HG03354 (cell line): ENCODE measurements around the gene DHRS7C.

ENCODE experiments used
- ATAC-seq: cut with Tn5 transposase; IDR thresholded peaks from one replicate; pipeline ENCODE4 v1.9.1; 2021; ENCODE audit warnings: mild to moderate bottlenecking; ENCODE audit not compliant: unreplicated experiment, poor library complexity, severe bottlenecking

DHRS7C gene

DNA sequence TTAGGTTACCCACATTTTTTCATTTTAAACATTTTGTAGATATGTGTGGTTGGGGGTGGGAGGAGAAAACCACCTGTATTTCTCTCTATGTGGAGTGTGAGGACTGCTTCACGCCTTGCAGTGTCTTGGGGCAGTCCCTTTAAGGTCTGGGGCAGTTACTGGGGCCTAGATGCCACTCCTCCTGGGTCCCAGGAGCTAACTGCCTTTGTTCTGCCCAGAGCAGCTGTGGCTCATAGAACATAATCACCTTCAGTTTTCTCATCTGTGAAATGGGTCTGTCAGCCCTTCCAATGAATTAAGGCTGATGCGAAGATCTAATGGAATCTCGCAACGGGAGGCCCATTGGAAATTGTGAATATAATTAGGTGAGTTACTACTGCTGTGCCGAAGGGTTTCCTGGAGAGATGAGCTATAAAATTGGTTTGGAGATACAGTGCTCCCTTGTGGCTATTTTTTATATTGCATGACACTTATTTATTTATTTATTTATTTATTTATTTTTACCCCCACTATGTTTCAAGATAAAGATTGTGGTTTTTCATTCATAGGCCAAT lies 22.9 kb downstream of the DHRS7C start:
- no peak for ATAC-seq

DNA sequence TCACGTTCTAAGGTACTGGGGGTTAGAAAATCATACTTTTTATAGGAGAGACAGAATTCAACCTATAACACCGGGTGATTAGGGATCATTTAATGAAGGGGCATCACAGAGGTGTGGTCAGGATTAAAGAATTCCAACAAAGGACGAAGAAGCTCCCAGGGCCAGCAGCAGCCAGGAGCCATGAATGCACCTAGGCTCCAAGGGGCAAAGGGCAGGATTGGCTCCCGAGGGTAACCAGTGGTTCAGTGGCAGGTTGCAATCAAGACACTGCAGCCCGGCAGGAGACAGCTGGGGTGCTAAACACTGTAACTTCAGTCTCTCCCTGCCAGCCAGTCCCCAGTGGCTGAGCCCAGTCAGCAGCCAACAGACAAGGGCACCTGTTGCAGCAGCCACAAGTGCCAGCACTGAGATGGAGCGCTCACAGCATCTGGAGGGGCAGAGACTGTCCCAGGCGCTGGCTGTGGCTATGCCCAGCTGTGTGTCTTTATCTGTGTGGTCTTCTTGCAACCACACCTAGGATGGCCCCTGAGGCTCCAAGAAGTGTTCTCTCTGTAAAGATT lies 23.9 kb downstream of the DHRS7C start:
- no peak for ATAC-seq

DNA sequence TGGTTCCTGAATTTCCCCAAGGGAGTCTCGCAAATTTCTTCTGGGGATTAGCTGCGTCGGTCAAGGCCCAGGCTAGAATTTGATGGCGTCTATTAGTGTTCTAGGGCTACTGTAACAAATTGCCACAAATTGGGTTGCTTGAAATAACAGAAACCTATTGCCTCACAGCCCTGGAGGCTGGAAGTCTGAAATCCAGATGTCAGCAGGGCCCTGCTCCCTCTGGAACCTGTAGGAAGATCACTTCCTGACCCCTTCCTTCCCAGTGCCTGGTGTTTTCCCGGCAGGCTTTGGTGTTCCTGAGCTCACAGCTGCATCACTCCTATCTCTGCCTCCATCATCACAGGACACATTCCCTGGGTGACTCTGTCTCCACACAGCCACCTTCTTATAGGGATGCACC lies 24.4 kb downstream of the DHRS7C start:
- no peak for ATAC-seq

DNA sequence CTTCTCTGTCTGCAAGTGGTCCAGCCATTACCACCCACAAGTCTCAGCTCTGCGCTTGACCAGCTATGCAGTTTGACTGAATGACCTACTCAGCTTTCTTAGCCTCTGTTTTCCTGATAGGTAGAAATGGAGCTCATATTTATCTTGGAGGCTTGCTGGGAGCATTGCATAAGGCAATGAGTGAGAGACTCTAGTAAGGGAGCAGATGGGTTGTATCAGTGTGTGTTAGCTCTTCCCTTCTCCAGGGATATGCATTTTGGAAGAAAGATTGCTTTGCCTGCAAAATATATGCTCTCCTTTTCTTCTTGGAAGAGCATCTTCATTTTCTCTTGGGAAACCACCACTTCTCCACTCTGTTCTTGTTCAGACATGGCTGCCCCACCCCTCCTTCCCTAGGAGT lies 26.1 kb downstream of the DHRS7C start:
- no peak for ATAC-seq

DNA sequence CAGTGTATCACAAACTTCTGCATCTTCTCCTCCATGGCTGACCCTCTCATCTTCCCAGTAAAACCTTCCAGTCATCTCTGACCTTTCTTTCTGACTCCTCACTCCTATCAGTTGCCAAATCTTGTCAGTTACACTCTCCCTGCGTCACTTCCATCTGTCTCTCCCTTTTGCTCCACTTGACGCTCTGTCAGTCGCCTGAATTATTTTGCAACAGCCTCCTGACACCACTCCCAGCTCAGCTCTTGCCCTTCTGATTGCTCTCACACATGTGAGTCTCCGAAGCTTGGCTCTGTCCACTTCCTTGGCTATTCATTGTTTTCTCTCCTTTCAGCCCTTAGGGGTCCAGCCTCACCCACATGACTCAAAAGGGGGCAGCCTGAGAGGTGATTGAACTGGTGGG lies 27.7 kb downstream of the DHRS7C start:
- no peak for ATAC-seq

DNA sequence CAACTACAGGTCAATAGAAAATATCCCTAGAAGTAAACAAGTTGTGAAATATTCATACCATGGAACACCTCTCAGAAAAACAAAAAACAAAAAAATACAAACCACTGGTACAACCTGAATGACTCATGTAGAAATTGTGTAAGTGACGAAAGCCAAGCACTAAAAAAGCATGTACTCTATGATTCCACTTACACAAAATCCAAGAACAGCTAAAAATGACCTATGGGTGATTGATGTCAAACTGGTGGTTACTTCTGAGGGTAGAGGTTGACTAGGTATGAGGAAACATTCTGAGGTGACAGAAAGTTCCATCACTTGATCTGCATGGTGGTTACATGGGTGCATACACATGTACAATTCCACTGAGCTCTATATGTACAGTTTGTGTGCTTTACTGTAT lies 31.1 kb downstream of the DHRS7C start:
- no peak for ATAC-seq

DNA sequence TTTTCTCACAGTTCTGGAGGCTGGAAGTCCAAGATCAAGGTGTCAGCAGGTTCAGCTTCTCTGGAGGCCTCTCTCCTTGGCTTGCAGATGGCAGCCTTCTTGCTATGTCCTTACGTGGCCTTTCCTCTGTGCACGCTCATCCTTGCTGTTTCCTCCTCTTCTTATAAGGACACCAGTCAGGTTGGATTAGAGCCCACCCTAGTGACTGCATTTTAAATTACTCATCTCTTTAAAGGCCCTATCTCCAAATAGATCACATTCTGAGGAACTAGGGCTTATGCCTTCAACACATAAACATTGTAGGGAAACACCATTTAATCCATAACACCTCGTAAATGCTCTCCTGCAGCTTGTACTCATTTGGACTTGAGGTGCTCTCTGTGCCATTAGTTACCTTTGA lies 36.3 kb downstream of the DHRS7C start:
- ATAC-seq, result no peak

DNA sequence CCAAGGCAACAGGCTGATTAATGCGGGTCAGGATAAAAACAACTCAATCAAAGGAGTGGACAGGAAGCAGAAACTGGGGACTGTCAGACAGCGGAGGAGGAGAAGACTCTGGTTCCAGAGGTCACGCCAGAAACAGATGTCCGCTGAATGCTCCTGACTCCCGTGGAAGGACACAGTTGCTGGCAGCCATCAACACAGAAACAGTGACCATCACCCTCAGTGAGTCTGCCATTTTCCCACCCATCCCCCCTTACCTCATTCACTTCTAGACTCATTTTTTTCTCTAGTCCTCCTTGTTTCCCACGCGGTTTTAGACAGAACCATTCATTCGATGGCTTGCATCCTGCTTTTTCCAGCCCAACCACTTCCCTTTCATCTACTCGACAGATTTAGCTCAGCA lies 40.9 kb downstream of the DHRS7C start:
- no peak for ATAC-seq

DNA sequence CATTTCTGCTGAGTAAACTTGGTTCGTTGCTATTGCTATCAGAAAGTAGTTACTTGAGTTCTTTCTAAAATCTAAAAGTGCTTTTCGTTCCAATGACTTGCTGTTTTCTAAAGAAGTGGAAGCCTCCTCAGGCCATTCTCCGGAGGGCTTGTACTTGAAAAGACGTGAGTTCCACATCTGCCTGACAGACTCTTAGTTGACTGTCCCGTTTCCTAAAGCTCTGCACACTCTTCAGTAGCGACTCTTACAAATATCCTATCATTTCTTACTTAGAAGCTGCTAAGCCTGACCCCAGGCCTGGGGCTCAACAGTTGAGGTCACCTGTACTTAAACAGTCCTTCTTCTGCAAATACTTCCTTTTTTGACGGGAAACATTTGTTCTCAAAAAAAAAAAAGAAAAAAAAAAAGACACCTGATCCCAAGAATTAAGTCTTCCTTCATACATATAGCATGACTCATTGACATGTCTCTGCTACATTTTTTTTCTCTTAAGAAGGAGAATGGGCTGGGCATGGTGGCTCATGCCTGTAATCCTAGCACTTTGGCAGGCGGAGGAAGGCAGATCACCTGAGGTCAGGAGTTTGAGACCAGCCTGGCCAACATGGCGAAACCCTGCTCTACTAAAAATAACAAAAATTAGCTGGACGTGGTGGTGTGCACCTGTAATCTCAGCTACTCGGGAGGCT lies 61.5 kb downstream of the DHRS7C start:
- no peak for ATAC-seq

DNA sequence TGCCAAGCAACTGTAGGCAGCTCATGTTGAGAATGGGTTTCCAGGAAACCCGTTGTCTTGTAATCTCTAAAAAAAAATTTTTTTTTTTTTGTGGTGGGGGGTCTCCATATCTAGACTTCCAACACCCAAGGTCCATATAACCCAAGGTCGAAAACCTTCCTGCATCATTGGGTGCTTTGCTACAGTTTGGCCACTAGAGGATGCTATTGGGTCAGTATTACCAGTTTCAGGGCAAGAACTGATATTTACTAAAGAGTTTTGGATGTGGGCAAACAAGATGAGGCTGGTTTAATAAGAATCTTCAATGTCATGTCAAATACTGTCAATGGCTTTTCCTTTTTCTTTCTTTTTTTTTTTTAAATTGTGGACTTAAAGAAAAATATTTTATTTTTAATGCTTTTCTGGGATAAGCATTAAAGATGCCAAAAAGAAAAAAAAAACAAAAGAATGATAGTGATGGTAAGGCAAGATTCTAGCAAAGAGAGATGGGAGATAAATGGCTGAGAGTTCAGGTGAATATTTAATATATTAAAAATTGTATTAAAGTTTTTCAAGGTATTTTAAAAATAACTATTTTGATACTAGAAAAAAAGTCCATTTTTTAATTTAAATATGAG lies 62.2 kb downstream of the DHRS7C start:
- ATAC-seq, result peak; percentile 48

DNA sequence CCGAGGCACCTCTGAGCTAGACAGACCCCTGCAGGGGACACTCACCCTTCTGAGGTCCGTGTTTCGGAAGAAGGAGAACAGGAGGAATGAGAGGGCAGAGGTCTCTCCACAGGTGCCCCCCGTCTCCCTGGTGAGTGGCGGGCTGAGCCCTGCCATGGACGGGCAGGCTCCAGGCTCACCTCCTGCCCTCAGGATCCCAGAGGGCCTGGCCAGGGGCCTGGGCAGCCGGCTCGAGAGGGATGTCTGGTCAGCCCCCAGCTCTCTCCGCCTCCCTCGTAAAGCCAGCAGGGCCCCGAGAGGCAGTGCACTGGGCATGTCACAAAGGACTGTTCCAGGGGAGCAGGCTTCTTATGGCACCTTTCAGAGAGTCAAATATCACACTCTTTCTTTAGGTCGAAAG lies 62.8 kb downstream of the DHRS7C start:
- ATAC-seq, result no peak

DNA sequence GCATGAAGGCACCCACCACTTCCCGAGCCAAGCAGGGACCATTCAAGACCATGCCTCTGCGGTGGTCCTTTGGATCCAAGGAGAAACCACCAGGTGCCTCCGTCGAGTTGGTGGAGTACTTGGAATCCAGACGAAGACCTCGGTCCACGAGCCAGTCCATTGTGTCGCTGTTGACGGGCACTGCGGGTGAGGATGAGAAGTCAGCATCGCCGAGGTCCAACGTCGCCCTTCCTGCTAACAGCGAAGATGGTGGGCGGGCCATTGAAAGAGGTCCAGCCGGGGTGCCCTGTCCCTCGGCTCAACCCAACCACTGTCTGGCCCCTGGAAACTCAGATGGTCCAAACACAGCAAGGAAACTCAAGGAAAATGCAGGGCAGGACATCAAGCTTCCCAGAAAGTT lies 63.4 kb downstream of the DHRS7C start:
- ATAC-seq, result no peak

DNA sequence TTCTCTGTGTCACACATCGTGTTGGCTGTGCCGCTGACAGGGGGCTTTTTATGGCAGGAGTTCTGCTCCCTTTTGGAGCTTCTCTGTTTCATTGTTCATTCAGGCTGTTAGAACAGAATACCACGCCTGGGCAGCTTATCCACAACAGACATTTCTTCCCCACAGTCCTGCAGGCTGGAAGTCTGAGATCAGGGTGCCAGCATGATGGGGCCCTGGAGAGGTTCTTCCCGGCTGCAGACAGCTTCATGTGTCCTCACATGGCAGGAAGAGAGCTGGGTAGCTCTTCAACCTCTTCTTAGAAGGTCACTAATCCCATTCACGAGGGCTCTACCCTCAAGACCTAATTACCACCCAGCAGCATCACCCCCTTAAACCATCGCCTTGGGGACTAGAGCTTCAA lies 65.1 kb downstream of the DHRS7C start:
- no peak for ATAC-seq

DNA sequence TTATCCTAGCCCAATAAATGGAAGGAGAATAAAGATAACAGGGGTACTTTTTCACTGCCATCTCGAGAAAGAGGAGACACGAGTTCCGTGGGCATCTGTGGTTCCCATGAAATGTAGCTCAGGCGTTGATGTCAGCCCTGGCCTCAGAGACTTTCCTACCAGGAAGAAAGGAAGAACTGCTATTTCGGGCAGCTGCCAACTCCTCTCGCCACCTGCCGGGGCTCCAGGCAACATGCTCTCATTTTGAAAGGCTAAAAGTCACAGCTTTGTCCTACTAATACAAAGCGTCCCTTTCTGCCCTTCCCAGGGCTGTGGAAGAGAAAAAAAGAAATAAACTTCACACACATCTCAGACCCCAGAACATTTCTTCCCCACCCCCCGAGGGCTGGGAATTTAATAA lies 65.8 kb downstream of the DHRS7C start:
- ATAC-seq, result no peak
